Activated CD4-positive, alpha-beta memory T cell treated with anti-CD3 and anti-CD28 coated beads for 36 hours (primary cell): Measurements from ENCODE around the gene HOXB7. TPM values are rescaled to one million over a fixed set of nuclear protein-coding genes. Genes with fewer than 3 reads are reported as not detected.
A peak's percentile ranks its signal among the peaks of the same experiment; 100 is the strongest.

Experiments
- CTCF ChIA-PET: fragments of 350-600 bp; sonication (Branson Sonifier 250); formaldehyde crosslinking; loops from one replicate; lab custom pipeline; 2021; ENCODE audit warnings: antibody characterized with exemption, inconsistent platforms; lab: Charles Lee
- POLR2A ChIA-PET: fragments of 350-600 bp; sonication (Branson Sonifier 250); formaldehyde crosslinking; loops from one replicate; lab custom pipeline; 2021; ENCODE audit warnings: antibody characterized with exemption; lab: Charles Lee
- DNase-seq: peaks from one replicate; pipeline ENCODE4 v3.0.0-alpha.2; 2020
- H3K27ac Mint-ChIP-seq: one replicate; pipeline ENCODE4 v1.8.0; 2021; ENCODE audit warnings: mixed read lengths
- H3K27me3 Mint-ChIP-seq: one replicate; pipeline ENCODE4 v1.8.0; 2021; ENCODE audit warnings: mixed read lengths
- H3K36me3 Mint-ChIP-seq: one replicate; pipeline ENCODE4 v1.8.0; 2021; ENCODE audit warnings: mixed read lengths
- H3K4me1 Mint-ChIP-seq: one replicate; pipeline ENCODE4 v1.8.0; 2021; ENCODE audit warnings: low read depth, mixed read lengths
- H3K4me3 Mint-ChIP-seq: one replicate; pipeline ENCODE4 v1.8.0; 2021; ENCODE audit warnings: mild to moderate bottlenecking, mixed read lengths
- H3K9me3 Mint-ChIP-seq: one replicate; pipeline ENCODE4 v1.8.0; 2021; ENCODE audit warnings: mixed read lengths
- intact Hi-C: fragments of 100-400 bp; cut with micrococcal nuclease; formaldehyde crosslinking; loops from one replicate; pipeline ENCODE4 v1.15.1; 2023
- total RNA-seq, 2 experiments: library from RNA; stranded (reverse); gene quantifications; one replicate each; pipeline ENCODE4 v1.2.3, GENCODE V29; 2021

HOXB7 gene
- total RNA-seq, 2 experiments from 2014 or later = 0.36 to 0.44 TPM

DNA sequence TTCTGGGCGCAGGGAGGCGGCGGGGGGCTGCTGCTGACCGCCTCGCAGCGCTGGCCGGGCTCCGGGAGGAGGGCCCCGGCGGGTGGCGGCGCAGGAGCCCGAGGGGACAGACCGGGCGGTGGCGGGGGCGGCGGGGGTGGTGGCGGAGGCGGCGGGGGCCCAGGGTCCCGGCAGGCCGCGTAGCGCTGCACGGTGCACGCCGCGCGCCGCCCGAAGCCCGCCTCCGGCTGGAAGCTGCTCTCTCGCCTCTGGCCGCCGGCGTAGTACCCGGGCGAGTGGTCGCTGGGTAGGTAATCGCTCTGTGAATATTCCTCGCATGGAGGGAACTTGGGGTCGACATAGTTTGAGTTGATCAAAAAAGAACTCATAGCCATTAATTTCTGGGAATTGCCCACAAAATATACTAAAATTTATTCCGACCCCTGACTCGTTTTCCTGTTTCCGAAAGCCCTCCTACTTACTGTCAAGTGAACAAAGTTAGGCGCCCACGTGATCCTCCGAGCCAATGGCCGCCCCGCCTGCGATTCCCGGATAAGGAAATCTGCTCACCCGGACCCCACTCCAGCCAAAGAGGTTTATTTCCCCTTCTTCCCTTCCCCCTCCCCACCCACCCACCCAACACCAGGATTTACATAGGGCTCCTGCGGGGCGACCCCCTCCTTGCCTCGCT lies 32.7 kb downstream of the HOXB7 start, which contains the start of gene HOXB4:
Gene HOXB4 (minus strand): TSS at position 405 of the 670 bp plus-strand sequence. CDS start 31 bp downstream, at position 374.
- CTCF ChIA-PET = interaction anchor here (1.3 to 1.4 kb wide), 2 partner anchors 36 to 85 kb away, joined by 3 read pairs; no protein-coding TSS in a partner anchor
- H3K4me1 Mint-ChIP-seq = peaks cover 35% of the 10 kb centered on the region

DNA sequence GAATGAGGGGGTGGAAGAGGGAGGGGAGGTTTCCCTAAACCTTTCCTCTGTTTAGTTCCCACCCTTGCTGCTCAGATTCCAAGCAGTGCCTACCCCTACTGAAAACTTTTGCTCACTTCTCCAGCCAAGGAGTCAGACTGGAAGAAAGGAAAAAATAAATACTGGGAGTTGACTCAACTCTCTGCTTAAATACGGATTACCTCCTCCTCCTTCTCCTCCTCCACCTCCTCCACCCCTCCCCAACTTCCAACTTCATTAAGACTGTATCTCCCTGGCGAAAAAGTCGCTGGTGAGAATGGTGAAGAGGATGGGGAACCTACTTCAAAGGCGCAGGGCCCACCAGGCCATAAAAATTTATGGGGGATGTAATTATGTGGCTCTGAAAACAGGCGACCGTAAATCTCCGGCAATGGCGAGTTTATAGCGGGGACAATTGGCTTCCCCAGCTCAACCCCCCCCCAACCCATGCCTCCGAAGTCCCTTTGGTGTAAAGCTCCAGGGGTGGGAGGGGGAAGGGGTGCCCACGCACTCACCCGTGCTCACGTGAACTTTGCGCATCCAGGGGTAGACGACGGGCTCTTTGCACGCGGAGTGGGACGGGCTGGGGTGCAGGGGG lies 33.4 kb downstream of the HOXB7 start:
- Mint-ChIP-seq H3K27ac (peak overlapping the region; percentile 56), H3K4me1 (peaks cover 35% of the 10 kb centered on the region)
- POLR2A ChIA-PET = interaction anchor here (1.0 kb wide), 1 partner anchor 34 kb away, joined by 3 read pairs; no protein-coding TSS in a partner anchor

More for the DNA sequence above, 32.7 kb downstream of the HOXB7 start, which contains the start of gene HOXB4:
- Mint-ChIP-seq H3K4me3 (peak within 1 kb of the TSS; percentile 80), H3K27me3 (peaks cover 42% of the 10 kb centered on the region), H3K36me3 (no peaks in the 10 kb centered on the region), H3K9me3 (no peaks in the 10 kb centered on the region), H3K27ac (peak within 1 kb of the TSS; percentile 59)
- POLR2A ChIA-PET = interaction anchor here (1.0 kb wide), 1 partner anchor 34 kb away, joined by 3 read pairs; no protein-coding TSS in a partner anchor
- intact Hi-C loops = loop anchor here (2.0 to 5.0 kb wide), 2 partner anchors 36 to 87 kb away; no protein-coding TSS in a partner anchor
- peak; percentile 82 for DNase-seq

DNA sequence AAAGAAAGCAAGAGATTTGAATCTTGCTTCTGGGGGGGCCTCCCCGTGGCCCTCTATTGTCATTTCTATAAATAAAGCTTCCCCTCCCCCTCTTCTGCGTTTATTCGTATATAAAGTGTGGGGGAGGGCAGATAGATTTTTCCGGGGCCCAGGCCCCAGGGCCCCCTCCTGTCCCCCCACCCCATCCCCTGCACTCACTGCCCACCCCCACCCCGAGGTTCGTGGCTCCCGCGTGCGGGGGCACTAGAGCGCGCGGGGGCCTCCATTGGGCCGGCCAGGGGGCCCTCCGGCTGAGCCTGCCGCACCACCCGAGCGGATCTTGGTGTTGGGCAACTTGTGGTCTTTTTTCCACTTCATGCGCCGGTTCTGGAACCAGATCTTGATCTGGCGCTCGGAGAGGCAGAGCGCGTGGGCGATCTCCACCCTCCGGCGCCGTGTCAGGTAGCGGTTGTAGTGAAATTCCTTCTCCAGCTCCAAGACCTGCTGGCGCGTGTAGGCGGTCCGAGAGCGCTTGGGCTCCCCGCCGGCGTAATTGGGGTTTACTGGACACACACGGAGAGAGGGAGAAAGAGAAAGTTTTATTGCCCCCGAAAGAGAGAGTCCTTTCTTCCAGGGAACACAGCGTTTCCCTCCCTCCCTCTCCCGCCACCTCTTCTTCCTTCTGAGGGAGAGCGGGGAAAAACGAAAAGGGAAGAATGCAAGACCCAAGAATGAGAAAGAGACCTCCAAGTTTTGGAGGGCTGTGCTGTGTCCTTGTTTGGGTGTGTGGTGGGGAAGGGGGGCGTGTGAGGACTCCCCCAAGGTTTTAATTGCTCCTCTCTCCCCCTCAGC lies 34.1 kb downstream of the HOXB7 start:
- Mint-ChIP-seq H3K27ac (no peak overlapping the region), H3K4me3 (peak overlapping the region; percentile 76), H3K4me1 (peaks cover 34% of the 10 kb centered on the region), H3K27me3 (peaks cover 32% of the 10 kb centered on the region), H3K36me3 (no peaks in the 10 kb centered on the region), H3K9me3 (no peaks in the 10 kb centered on the region)
- no peak for DNase-seq
- POLR2A ChIA-PET = no interaction called here
- intact Hi-C loops = loop anchor here (5.0 kb wide), 1 partner anchor 34 kb away; no protein-coding TSS in a partner anchor
- CTCF ChIA-PET = interaction anchor here (1.4 kb wide), 1 partner anchor 84 kb away, joined by 3 read pairs; no protein-coding TSS in a partner anchor

More for the DNA sequence above, 33.4 kb downstream of the HOXB7 start:
- H3K9me3 Mint-ChIP-seq = no peaks in the 10 kb centered on the region
- intact Hi-C loops = loop anchor here (5.0 kb wide), 1 partner anchor 35 kb away; no protein-coding TSS in a partner anchor
- CTCF ChIA-PET = interaction anchor here (1.3 to 1.4 kb wide), 2 partner anchors 35 to 85 kb away, joined by 3 read pairs; no protein-coding TSS in a partner anchor
- DNase-seq = peak; percentile 30
- H3K27me3 Mint-ChIP-seq = peaks cover 36% of the 10 kb centered on the region
- H3K36me3 Mint-ChIP-seq = no peaks in the 10 kb centered on the region
- H3K4me3 Mint-ChIP-seq = peak overlapping the region; percentile 76

DNA sequence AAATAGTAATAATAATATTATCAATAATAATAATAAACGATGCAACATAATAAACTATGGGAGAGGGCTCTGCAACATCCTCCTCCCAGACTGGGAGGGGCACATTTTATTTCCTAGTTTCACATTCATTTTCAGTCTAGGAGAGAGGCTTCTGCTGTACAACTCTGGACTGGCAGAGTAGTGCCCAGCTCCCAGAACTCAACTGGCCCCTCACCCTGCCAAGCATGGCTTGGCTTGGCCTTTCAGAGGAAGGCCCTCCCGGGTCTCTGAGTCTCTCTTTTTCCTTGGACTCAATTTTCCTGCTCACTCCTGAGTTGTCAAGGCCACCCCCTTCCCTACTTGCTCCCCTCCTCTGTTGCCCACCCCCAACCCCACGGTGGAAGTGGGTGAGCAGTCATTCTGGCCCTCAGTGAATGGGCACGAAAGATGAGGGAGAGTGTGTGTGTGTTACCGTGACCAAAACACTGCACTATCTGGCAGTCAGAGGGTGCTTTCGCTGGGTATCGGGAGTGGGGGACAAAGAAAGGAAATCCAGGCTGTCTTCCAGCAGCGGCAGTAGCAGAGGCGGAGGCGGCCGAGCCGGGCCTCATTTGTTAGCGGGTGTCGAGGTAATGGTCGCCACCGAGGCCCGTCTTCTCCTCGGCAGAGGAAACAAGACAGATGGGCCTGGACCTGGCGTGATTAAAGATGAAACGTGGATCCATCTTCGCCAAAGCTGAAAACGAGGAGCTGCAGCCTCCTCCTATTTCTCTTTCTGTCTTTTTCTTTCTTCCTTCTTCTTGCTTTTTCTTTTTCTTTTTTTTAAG lies 34.9 kb downstream of the HOXB7 start:
- H3K4me3 Mint-ChIP-seq = peak overlapping the region; percentile 13
- peaks cover 24% of the 10 kb centered on the region for H3K27me3 Mint-ChIP-seq
- POLR2A ChIA-PET = no interaction called here
- CTCF ChIA-PET = interaction anchor here (1.0 to 2.1 kb wide), 2 partner anchors 12 to 84 kb away, joined by 3 to 5 read pairs; no protein-coding TSS in a partner anchor
- H3K36me3 Mint-ChIP-seq = no peaks in the 10 kb centered on the region
- no peaks in the 10 kb centered on the region for H3K9me3 Mint-ChIP-seq
- no peak for DNase-seq
- peaks cover 27% of the 10 kb centered on the region for H3K4me1 Mint-ChIP-seq
- intact Hi-C loops = loop anchor here (5.0 kb wide), 1 partner anchor 34 kb away; no protein-coding TSS in a partner anchor
- H3K27ac Mint-ChIP-seq = no peak overlapping the region

- Mint-ChIP-seq H3K4me1 (peaks cover 20% of the 10 kb centered on the region), H3K27ac (no peak overlapping the region), H3K9me3 (no peaks in the 10 kb centered on the region), H3K36me3 (no peaks in the 10 kb centered on the region), H3K27me3 (peaks cover 17% of the 10 kb centered on the region), H3K4me3 (no peak overlapping the region)
- intact Hi-C loops = loop anchor here (5.0 kb wide), 1 partner anchor 33 kb away; no protein-coding TSS in a partner anchor
- CTCF ChIA-PET = interaction anchor here (1.0 to 2.1 kb wide), 2 partner anchors 12 to 83 kb away, joined by 3 to 5 read pairs; no protein-coding TSS in a partner anchor
- DNase-seq = no peak
- POLR2A ChIA-PET = no interaction called here
Measured at GRCh38 chr17:48575066-48575582, 35.7 kb downstream of the HOXB7 start.

DNA sequence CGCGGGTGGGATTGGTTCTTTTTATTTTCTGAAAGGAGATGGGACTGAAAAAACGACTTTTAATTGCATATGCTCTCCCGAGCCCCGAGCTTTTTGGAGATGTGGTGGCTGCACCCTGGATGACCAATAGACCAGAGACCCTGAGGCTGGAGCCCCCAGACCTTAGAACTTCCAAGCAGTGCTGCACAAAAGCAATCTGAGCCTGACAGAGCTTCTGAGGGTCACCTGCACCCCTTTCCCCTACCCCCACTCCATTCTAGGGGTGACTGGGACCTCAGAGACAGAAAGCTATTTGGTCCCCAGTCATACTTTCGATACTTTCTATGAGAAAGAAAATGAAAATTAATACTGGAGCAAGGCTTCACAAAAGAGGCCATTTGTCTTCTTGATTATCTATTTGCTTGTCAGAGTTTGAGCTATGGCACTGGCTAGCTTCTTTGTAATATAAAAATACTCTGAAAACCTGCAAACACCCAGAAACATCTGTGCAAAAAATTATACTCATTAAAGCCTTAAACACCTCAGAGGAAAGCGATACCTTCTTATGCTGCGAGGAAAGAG lies 36.2 kb downstream of the HOXB7 start:
- H3K4me1 Mint-ChIP-seq = peaks cover 17% of the 10 kb centered on the region
- H3K9me3 Mint-ChIP-seq = no peaks in the 10 kb centered on the region

GRCh38 chr17:48571826-48572417 lies 38.9 kb downstream of the HOXB7 start:
- H3K36me3 Mint-ChIP-seq = no peaks in the 10 kb centered on the region
- no peak overlapping the region for H3K4me3 Mint-ChIP-seq
- H3K9me3 Mint-ChIP-seq = no peaks in the 10 kb centered on the region
- H3K27me3 Mint-ChIP-seq = peaks cover 10% of the 10 kb centered on the region
- H3K4me1 Mint-ChIP-seq = peaks cover 5% of the 10 kb centered on the region
- ChIA-PET POLR2A (no interaction called here), CTCF (no interaction called here)
- no peak for DNase-seq
- no peak overlapping the region for H3K27ac Mint-ChIP-seq
- intact Hi-C loops = no loop called here

More for the DNA sequence above, 36.2 kb downstream of the HOXB7 start:
- ChIA-PET POLR2A (no interaction called here), CTCF (interaction anchor here (0.6 to 2.1 kb wide), 3 partner anchors 13 to 151 kb away, joined by 3 to 5 read pairs (median 3); no protein-coding TSS in a partner anchor)
- Mint-ChIP-seq H3K4me3 (no peak overlapping the region), H3K27ac (no peak overlapping the region), H3K27me3 (peaks cover 13% of the 10 kb centered on the region), H3K36me3 (no peaks in the 10 kb centered on the region)
- DNase-seq = no peak
- intact Hi-C loops = loop anchor here (5.0 kb wide), 1 partner anchor 32 kb away; no protein-coding TSS in a partner anchor

DNA sequence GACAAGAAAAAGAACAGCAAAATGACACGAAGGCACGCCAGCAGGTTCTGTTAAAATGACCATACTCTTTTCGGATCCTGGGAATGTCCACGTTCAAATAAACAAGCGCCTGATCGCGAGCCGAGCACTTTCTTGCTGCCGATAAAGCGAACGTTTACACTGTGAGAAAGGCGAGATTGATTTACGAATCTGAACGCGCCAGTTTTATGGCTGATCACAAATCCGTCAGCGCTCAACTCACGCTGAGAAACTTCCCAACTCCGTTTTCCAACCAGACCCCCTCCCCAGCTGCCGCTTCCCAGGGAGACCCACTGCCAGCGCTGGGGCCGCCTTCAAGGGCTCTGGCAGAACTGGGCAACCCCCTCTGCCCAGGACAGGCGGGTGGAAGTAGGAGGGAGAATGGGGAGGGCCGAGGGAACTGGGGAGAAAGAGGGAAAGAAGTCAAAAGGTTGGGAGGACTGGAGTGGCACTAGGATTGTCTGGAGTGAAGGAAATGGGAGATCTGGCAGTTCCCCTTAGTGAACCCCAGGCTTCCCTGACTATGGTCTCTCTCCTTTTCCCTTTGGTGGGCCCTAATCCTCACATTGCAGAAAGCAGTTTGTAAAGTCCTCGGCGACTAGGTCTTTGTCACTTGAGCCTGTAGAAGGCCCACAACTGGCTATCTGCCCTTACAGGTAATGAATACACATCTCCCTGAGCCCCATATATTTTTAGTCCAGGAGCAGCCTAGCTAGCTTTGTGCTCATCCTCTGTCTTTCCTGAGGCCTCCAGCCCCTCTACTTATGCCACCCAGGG lies 39.6 kb downstream of the HOXB7 start:
- Mint-ChIP-seq H3K4me3 (no peak overlapping the region), H3K27me3 (peaks cover 8% of the 10 kb centered on the region), H3K9me3 (no peaks in the 10 kb centered on the region), H3K4me1 (peaks cover 3% of the 10 kb centered on the region), H3K36me3 (no peaks in the 10 kb centered on the region), H3K27ac (no peak overlapping the region)
- ChIA-PET POLR2A (no interaction called here), CTCF (no interaction called here)
- DNase-seq = no peak
- intact Hi-C loops = no loop called here

DNA sequence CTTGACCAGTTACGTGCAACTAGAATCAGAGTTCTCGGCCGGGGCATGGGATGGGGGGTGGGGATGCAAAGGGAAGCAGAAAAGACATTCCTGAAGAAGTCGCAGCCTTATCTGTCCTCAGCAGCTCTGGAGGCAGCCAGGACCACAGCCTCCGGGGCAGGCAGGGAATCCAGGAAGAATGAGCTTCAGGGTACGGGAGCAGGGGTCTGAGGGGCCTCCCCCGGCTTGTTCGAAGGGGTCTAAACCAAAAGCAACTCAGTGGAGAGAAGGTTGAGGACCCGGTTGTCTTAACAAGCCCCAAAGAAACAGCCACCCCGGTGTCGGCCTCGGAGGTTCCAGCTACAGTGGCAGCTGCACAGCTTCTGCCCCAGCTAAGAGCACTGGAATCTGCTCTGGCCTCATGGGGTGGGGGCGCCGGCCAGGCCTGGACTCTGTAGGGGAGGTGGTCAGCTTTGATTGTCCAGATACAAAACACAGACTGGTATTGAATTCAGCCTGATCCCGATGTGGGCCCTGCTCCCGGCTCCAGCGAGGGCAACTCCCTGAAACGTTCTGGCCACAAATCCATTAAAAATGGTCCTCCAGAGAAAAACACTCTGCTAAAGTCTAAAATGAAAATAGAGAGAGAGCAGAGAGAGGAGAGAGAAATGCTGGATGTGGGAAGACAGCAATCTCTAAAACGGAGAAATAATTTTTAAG lies 40.3 kb downstream of the HOXB7 start:
- intact Hi-C loops = no loop called here
- POLR2A ChIA-PET = no interaction called here

More for the DNA sequence above, 40.3 kb downstream of the HOXB7 start:
- Mint-ChIP-seq H3K36me3 (no peaks in the 10 kb centered on the region), H3K4me3 (no peak overlapping the region), H3K27me3 (peaks cover 8% of the 10 kb centered on the region), H3K4me1 (peaks cover 3% of the 10 kb centered on the region), H3K27ac (no peak overlapping the region), H3K9me3 (no peaks in the 10 kb centered on the region)
- CTCF ChIA-PET = interaction anchor here (1.4 kb wide), 1 partner anchor 22 kb away, joined by 5 read pairs; no protein-coding TSS in a partner anchor
- DNase-seq = no peak
